ENCODE measurements around the gene VSIG8. TPM values are rescaled to one million over a fixed set of nuclear protein-coding genes. Genes with fewer than 3 reads are reported as not detected.

The VSIG8 gene
- total and polyA plus RNA-seq, 9 of the 15 experiments (the other 6 are each of a cell fraction or from before 2014, with no cell fraction given), result not detected

GRCh38 chr1:159829273-159829634 is 33.2 kb downstream of the VSIG8 start (continued):
- TF ChIP-seq, protein P1, sequence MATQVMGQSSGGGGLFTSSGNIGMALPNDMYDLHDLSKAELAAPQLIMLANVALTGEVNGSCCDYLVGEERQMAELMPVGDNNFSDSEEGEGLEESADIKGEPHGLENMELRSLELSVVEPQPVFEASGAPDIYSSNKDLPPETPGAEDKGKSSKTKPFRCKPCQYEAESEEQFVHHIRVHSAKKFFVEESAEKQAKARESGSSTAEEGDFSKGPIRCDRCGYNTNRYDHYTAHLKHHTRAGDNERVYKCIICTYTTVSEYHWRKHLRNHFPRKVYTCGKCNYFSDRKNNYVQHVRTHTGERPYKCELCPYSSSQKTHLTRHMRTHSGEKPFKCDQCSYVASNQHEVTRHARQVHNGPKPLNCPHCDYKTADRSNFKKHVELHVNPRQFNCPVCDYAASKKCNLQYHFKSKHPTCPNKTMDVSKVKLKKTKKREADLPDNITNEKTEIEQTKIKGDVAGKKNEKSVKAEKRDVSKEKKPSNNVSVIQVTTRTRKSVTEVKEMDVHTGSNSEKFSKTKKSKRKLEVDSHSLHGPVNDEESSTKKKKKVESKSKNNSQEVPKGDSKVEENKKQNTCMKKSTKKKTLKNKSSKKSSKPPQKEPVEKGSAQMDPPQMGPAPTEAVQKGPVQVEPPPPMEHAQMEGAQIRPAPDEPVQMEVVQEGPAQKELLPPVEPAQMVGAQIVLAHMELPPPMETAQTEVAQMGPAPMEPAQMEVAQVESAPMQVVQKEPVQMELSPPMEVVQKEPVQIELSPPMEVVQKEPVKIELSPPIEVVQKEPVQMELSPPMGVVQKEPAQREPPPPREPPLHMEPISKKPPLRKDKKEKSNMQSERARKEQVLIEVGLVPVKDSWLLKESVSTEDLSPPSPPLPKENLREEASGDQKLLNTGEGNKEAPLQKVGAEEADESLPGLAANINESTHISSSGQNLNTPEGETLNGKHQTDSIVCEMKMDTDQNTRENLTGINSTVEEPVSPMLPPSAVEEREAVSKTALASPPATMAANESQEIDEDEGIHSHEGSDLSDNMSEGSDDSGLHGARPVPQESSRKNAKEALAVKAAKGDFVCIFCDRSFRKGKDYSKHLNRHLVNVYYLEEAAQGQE (IDR thresholded peaks at IDR 0.05; ENCODE audit: borderline replicate concordance), result peak; percentile 15; the same call in 1 of the 2 replicates
- TF ChIP-seq, protein P1 (CRISPR knock-in tag; IDR thresholded peaks at IDR 0.05; ENCODE audit: low read depth), result no peak
- TF ChIP-seq, protein P2, sequence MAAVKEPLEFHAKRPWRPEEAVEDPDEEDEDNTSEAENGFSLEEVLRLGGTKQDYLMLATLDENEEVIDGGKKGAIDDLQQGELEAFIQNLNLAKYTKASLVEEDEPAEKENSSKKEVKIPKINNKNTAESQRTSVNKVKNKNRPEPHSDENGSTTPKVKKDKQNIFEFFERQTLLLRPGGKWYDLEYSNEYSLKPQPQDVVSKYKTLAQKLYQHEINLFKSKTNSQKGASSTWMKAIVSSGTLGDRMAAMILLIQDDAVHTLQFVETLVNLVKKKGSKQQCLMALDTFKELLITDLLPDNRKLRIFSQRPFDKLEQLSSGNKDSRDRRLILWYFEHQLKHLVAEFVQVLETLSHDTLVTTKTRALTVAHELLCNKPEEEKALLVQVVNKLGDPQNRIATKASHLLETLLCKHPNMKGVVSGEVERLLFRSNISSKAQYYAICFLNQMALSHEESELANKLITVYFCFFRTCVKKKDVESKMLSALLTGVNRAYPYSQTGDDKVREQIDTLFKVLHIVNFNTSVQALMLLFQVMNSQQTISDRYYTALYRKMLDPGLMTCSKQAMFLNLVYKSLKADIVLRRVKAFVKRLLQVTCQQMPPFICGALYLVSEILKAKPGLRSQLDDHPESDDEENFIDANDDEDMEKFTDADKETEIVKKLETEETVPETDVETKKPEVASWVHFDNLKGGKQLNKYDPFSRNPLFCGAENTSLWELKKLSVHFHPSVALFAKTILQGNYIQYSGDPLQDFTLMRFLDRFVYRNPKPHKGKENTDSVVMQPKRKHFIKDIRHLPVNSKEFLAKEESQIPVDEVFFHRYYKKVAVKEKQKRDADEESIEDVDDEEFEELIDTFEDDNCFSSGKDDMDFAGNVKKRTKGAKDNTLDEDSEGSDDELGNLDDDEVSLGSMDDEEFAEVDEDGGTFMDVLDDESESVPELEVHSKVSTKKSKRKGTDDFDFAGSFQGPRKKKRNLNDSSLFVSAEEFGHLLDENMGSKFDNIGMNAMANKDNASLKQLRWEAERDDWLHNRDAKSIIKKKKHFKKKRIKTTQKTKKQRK (IDR thresholded peaks at IDR 0.05; ENCODE audit: borderline replicate concordance, low read depth, low read length), result no peak
- TF ChIP-seq ZBTB8A (IDR thresholded peaks at IDR 0.05; ENCODE audit: partially characterized antibody), result no peak
- TF ChIP-seq ZEB2 (IDR thresholded peaks at IDR 0.05), result no peak
- TF ChIP-seq PYGO2 (tag; IDR thresholded peaks at IDR 0.05), result no peak

Data from K562 (cell line).